Measurements from ENCODE around the gene DMBX1.

DMBX1 gene
- total RNA-seq = 0 reads per million in 3 donors

DNA sequence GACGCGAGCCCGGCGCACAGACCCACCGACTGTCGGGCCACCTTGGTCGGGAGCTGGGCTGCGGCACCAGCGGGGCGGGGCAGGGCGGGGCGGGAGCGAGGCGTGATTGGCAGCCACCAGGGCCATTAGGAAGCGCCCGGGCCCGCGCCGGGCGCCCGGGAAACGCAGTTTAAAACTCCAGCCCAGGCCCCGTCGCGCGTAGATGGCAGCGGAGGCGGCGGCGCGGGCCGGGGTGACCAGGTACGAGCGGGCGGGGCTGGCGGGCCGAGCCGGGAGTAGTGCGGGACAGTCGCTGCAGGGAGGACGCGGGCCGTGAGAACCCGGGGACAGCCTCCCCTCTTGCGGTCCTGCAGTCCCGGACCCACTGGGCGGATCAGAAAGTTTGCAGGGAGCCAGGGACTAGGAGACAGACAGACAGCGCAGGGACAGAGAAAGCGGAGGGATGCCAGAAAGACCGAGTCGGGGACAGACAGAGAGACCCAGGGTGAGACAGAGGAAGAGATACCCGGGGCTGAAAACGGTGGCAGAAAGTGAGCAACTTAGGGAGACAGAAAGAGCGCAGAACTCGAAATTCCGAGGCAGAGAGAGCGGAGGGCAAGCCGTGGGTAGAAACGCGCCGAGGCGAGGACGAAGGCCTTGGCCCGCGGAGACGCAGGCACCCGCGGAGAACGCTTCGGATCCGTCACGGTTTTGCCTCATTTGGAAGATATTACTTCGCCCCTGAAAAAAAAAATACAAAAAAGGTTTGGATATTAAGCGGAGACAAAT lies at the start of gene DMBX1:
Gene DMBX1, plus strand, starts transcription at position 199 of the 768 bp plus-strand sequence. CDS start 17,175 bp downstream, outside the sequence.
- peaks cover 70% of the 10 kb centered on the region for H3K27me3 ChIP-seq (replicated peaks; ENCODE audit: control insufficient read depth, insufficient read depth, low read length, poor library complexity, severe bottlenecking)
- H3K27ac ChIP-seq (ENCODE audit: insufficient read depth, low read length, poor library complexity, severe bottlenecking) = no peak within 1 kb of the TSS
- peak in 1 of 3 donors; percentile 14 for DNase-seq
- peaks cover 5% of the 10 kb centered on the region for H3K4me1 ChIP-seq (ENCODE audit: control insufficient read depth, insufficient read depth, low read length, poor library complexity, severe bottlenecking)
- no peaks in the 10 kb centered on the region for H3K9me3 ChIP-seq (ENCODE audit: control insufficient read depth, low read length)
- peak within 1 kb of the TSS; percentile 39 for H3K4me3 ChIP-seq (ENCODE audit: insufficient read depth, low read depth, low read length, poor library complexity, severe bottlenecking)
- H3K36me3 ChIP-seq (ENCODE audit: control insufficient read depth, insufficient read depth, low read length) = no peaks in the 10 kb centered on the region

DNA sequence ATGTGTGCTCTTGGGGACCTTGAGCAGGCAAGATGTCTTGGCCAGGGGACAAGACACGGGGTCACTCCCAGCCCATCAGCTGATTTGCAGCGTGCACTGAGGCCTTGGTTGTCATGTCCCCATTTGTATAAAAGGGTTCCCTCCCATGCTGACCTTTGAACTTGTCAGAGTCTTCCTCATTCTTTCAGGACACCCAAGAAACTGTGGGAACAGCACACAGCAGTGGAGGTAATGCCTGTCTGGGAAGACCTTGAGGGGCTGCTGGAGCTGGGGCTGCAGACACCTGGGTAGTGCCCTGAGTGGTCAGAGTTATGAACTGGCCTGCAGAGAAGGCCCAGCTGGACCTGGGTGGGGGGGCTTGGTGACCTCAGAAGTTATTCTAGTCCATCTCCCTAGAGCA lies 49.2 kb upstream of the DMBX1 start:
- no peak for DNase-seq
- Histone ChIP-seq H3K4me1 (ENCODE audit: control insufficient read depth, insufficient read depth, low read length, poor library complexity, severe bottlenecking) (peaks cover 6% of the 10 kb centered on the region), H3K27ac (ENCODE audit: insufficient read depth, low read length, poor library complexity, severe bottlenecking) (no peak overlapping the region), H3K27me3 (replicated peaks; ENCODE audit: control insufficient read depth, insufficient read depth, low read length, poor library complexity, severe bottlenecking) (no peaks in the 10 kb centered on the region), H3K4me3 (ENCODE audit: insufficient read depth, low read depth, low read length, poor library complexity, severe bottlenecking) (no peak overlapping the region), H3K9me3 (ENCODE audit: control insufficient read depth, low read length) (no peaks in the 10 kb centered on the region), H3K36me3 (ENCODE audit: control insufficient read depth, insufficient read depth, low read length) (no peaks in the 10 kb centered on the region)

DNA sequence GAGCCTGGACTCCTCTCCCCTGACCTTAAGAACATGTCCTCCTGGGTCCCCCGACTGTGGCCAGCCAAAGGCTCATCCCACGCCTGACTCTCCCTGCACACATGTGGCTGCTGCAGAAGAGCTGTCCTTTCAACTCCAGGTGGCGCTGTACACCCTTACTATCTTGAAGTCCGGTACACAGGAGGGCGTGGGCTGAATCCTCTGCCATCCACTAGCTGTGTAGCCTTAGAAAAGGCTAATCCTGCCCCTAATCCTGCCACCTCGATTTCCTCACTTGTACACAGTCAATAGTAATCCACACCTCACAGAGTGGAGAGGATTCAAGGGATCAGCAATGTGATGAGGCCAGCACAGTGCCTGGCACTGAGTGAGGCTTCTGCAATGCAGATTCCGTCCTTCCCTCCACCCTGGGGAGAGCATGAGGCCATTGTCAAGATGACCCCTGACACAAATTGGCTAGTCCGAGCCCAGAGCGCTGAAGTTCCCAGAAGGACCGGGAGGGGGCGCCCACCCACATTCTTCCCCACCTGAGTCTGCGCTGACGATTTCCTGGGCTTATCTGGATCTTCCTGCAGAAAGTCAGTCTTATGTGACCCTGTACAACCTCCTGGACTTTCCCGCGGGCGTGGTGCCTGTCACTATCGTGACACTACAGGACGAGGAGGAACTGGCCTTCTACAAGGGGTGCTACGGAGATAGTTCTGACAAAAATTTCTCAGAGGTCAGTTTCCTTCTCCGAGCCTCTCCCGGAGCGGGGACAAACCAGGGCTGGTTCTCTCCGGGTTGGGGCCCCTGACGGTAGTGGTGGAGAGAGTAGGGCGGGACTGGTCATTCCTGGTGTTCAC lies 47.1 kb upstream of the DMBX1 start:
- Histone ChIP-seq H3K4me1 (ENCODE audit: control insufficient read depth, insufficient read depth, low read length, poor library complexity, severe bottlenecking) (peaks cover 6% of the 10 kb centered on the region), H3K9me3 (ENCODE audit: control insufficient read depth, low read length) (no peaks in the 10 kb centered on the region), H3K36me3 (ENCODE audit: control insufficient read depth, insufficient read depth, low read length) (no peaks in the 10 kb centered on the region), H3K27me3 (replicated peaks; ENCODE audit: control insufficient read depth, insufficient read depth, low read length, poor library complexity, severe bottlenecking) (peaks cover 10% of the 10 kb centered on the region), H3K4me3 (ENCODE audit: insufficient read depth, low read depth, low read length, poor library complexity, severe bottlenecking) (peak overlapping the region; percentile 22), H3K27ac (ENCODE audit: insufficient read depth, low read length, poor library complexity, severe bottlenecking) (no peak overlapping the region)
- peak; percentile 19 to 49 (median 37) for DNase-seq

DNA sequence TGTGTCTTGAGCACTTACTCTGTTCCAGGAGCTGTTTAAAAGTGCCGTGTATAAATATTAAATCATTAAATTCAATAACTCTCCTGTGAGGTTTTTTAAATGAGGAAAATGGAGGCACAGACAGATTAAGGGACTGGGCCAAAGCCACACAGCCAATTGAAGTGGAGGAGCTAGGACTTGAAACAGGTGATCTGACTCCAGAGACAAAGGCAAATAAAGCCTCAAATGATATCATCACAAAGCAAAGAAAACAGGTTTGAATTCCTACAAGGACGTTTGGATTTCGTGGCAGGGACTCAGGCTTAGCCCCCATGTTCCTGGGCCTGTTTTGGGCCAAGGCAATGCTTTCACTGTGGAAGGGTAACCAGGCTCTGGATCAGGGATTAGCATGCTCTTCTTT lies 45.2 kb upstream of the DMBX1 start:
- Histone ChIP-seq H3K4me1 (ENCODE audit: control insufficient read depth, insufficient read depth, low read length, poor library complexity, severe bottlenecking) (peaks cover 12% of the 10 kb centered on the region), H3K9me3 (ENCODE audit: control insufficient read depth, low read length) (no peaks in the 10 kb centered on the region), H3K36me3 (ENCODE audit: control insufficient read depth, insufficient read depth, low read length) (no peaks in the 10 kb centered on the region), H3K27me3 (replicated peaks; ENCODE audit: control insufficient read depth, insufficient read depth, low read length, poor library complexity, severe bottlenecking) (peaks cover 26% of the 10 kb centered on the region), H3K4me3 (ENCODE audit: insufficient read depth, low read depth, low read length, poor library complexity, severe bottlenecking) (no peak overlapping the region), H3K27ac (ENCODE audit: insufficient read depth, low read length, poor library complexity, severe bottlenecking) (no peak overlapping the region)
- no peak for DNase-seq

DNA sequence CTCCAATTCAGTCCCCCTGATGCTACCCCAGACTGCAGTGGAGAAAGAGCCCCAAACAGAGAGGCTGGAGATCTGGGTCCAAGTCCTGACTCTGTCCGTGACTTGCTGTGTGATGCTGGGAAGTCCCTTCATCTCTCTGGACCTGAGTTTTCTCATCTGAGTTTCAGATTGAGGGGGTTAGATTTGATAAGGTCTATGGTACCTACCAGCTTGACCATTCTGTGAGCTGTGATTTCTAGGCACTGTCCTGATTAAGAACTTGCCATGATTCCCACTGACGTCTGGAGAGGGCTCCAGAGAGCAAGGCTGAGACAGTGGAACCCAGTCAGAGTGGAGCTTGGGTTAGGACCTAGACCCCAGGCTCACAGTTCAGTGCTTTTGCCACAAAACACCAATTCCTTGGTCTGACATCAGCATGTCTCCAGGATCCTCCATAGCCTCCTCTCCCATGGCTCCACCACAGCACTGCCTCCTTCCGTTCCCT lies 43.8 kb upstream of the DMBX1 start:
- no peaks in the 10 kb centered on the region for H3K9me3 ChIP-seq (ENCODE audit: control insufficient read depth, low read length)
- peaks cover 26% of the 10 kb centered on the region for H3K27me3 ChIP-seq (replicated peaks; ENCODE audit: control insufficient read depth, insufficient read depth, low read length, poor library complexity, severe bottlenecking)
- DNase-seq = no peak
- no peak overlapping the region for H3K27ac ChIP-seq (ENCODE audit: insufficient read depth, low read length, poor library complexity, severe bottlenecking)
- H3K4me3 ChIP-seq (ENCODE audit: insufficient read depth, low read depth, low read length, poor library complexity, severe bottlenecking) = no peak overlapping the region
- H3K4me1 ChIP-seq (ENCODE audit: control insufficient read depth, insufficient read depth, low read length, poor library complexity, severe bottlenecking) = peaks cover 12% of the 10 kb centered on the region
- no peaks in the 10 kb centered on the region for H3K36me3 ChIP-seq (ENCODE audit: control insufficient read depth, insufficient read depth, low read length)

DNA sequence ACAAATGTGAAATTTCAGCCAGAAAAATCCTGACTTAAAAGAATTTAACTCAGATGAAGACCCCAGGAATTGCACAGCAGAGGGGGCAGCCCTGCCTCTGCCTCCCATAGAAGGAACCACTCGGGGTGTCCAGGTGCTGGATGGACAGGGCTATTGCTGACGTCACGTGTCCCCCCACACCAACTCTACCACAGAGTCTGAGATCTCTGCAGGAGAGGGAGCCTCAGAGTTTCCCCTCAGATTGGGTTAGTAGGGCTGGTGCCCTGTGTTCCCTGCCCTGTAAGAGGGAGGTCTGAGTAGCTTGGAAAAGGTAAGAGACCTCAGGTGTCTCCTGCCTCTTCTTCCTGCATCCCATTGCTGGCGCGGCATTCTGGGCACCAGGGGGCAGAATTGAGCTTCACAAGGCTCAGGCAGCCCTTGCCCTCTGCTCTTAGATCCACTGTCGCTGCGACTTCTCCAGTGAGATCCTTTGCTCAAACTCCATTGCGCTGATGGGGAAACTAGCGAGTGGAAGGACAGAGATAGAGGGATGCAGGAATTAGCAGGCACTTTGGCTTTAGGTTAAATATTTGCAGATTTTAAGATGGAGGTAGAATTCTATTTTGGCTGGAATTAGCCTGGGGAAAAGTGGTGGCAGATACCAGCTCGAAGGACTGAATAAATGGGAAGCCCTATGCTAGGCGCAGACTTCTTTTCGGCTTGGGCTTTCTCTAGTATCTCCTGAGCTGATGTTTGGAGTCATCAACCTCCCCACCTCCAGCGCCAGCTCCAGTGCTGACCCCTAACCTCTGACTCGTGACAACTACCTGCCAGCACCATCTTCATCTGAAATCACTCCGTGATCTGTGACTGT lies 42.8 kb upstream of the DMBX1 start:
- Histone ChIP-seq H3K9me3 (ENCODE audit: control insufficient read depth, low read length) (no peaks in the 10 kb centered on the region), H3K36me3 (ENCODE audit: control insufficient read depth, insufficient read depth, low read length) (no peaks in the 10 kb centered on the region), H3K27ac (ENCODE audit: insufficient read depth, low read length, poor library complexity, severe bottlenecking) (no peak overlapping the region), H3K4me3 (ENCODE audit: insufficient read depth, low read depth, low read length, poor library complexity, severe bottlenecking) (no peak overlapping the region), H3K4me1 (ENCODE audit: control insufficient read depth, insufficient read depth, low read length, poor library complexity, severe bottlenecking) (peaks cover 12% of the 10 kb centered on the region), H3K27me3 (replicated peaks; ENCODE audit: control insufficient read depth, insufficient read depth, low read length, poor library complexity, severe bottlenecking) (peaks cover 26% of the 10 kb centered on the region)
- DNase-seq = peak; percentile 30 to 55 (median 42)

DNA sequence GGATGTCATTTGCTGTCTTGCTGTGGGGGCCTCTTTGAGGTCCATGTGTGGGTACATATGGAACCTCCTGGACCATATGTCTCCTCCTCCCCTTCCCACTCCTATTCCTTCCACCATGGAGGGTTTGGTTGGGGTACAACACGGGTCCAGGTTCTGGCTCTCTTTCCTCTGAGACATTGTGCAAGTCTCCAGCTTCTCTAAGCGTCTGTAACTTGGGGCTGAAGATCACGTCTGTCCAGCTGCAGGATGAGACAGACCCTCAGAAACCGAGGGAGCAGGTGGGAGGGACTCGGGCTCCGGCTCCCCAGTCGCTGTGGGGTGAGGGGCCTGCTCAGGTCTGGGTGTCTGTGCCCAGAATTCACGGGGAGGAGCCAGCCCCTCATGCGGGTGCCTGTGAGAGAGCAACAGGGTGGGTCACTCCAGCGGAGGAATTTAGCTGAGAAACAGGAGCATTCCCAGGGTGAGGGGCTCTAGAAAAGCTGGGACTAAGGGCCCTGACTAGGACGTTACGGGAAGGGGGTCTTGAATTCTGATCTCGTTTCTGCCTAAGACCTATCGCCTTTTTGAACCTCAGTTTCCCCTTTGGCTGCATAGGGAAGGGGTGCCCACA lies 42.0 kb upstream of the DMBX1 start:
- Histone ChIP-seq H3K27ac (ENCODE audit: insufficient read depth, low read length, poor library complexity, severe bottlenecking) (no peak overlapping the region), H3K9me3 (ENCODE audit: control insufficient read depth, low read length) (no peaks in the 10 kb centered on the region), H3K4me3 (ENCODE audit: insufficient read depth, low read depth, low read length, poor library complexity, severe bottlenecking) (no peak overlapping the region), H3K4me1 (ENCODE audit: control insufficient read depth, insufficient read depth, low read length, poor library complexity, severe bottlenecking) (peaks cover 9% of the 10 kb centered on the region), H3K36me3 (ENCODE audit: control insufficient read depth, insufficient read depth, low read length) (no peaks in the 10 kb centered on the region), H3K27me3 (replicated peaks; ENCODE audit: control insufficient read depth, insufficient read depth, low read length, poor library complexity, severe bottlenecking) (peaks cover 26% of the 10 kb centered on the region)
- no peak for DNase-seq

DNA sequence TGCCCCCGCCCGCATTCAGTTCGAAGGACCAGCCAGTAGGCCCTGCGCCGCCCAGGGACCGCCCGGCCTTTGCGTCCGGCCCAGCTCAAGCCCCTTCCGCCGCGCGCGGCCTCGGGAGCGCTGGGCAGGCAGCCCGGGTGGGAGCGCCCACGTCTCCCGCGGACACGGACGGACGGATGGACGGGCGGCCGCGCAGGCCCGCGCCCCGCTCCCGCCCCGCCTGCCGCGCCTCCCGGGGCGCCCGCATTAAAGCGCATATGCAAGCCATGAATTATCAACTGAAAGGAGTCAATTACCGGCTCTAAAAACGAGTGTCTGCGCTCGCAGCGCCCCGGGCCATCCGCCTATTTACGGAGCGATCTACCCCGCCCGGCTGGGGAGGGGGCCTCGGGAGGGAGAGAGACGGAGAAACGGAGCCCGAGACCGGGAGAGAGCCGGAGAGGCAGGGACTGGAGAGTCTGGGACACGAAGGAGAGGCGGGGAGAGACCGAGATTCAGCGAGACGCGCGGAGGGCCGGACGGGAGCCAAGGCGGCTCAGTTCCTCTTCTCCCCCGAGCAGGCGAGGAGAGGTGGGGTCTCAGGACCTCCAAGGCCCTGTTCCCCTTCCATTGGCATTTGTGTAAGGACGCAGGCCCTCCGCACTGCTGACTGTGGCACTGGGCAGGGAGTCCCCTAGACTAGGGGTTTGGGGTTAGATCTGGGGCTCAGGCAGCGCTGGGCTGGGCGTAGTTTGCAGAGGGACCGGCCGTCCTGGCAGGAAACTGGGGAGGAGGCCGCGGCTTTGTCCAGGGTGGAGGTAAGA lies 41.3 kb upstream of the DMBX1 start:
- H3K4me3 ChIP-seq (ENCODE audit: insufficient read depth, low read depth, low read length, poor library complexity, severe bottlenecking) = no peak overlapping the region
- DNase-seq = no peak
- H3K4me1 ChIP-seq (ENCODE audit: control insufficient read depth, insufficient read depth, low read length, poor library complexity, severe bottlenecking) = peaks cover 6% of the 10 kb centered on the region
- H3K36me3 ChIP-seq (ENCODE audit: control insufficient read depth, insufficient read depth, low read length) = no peaks in the 10 kb centered on the region
- no peaks in the 10 kb centered on the region for H3K9me3 ChIP-seq (ENCODE audit: control insufficient read depth, low read length)
- H3K27ac ChIP-seq (ENCODE audit: insufficient read depth, low read length, poor library complexity, severe bottlenecking) = no peak overlapping the region
- H3K27me3 ChIP-seq (replicated peaks; ENCODE audit: control insufficient read depth, insufficient read depth, low read length, poor library complexity, severe bottlenecking) = peaks cover 26% of the 10 kb centered on the region
